ENCODE data around the gene SCN10A. TPM values are rescaled to one million over a fixed set of nuclear protein-coding genes. Genes with fewer than 3 reads are reported as not detected.

The SCN10A gene
- polyA plus RNA-seq, 1 donor, result not detected

- no peaks in the 10 kb centered on the region for H3K36me3 ChIP-seq (ENCODE audit: control insufficient read depth, insufficient read depth, low read length)
- no peaks in the 10 kb centered on the region for H3K27me3 ChIP-seq (ENCODE audit: control insufficient read depth, insufficient read depth, low read length)
- H3K4me3 ChIP-seq (ENCODE audit: low read length), result no peak overlapping the region
- DNase-seq, result no peak
- H3K9me3 ChIP-seq (ENCODE audit: control insufficient read depth, low read depth, low read length), result no peaks in the 10 kb centered on the region
- 100% methylated on average over 1 of the region's 1 CpG for WGBS (ENCODE audit: insufficient coverage, low lambda C conversion rate)
- H3K27ac ChIP-seq (ENCODE audit: low read length), result no peak overlapping the region
- H3K4me1 ChIP-seq (ENCODE audit: control insufficient read depth, insufficient read depth, low read length), result no peaks in the 10 kb centered on the region
Measured at GRCh38 chr3:38792983-38793382, 23.0 kb downstream of the SCN10A start.

GRCh38 chr3:38782148-38782547 is 33.9 kb downstream of the SCN10A start:
- Histone ChIP-seq H3K27me3 (ENCODE audit: control insufficient read depth, insufficient read depth, low read length) (no peaks in the 10 kb centered on the region), H3K27ac (ENCODE audit: low read length) (no peak overlapping the region), H3K9me3 (ENCODE audit: control insufficient read depth, low read depth, low read length) (no peaks in the 10 kb centered on the region), H3K36me3 (ENCODE audit: control insufficient read depth, insufficient read depth, low read length) (no peaks in the 10 kb centered on the region), H3K4me3 (ENCODE audit: low read length) (no peak overlapping the region), H3K4me1 (ENCODE audit: control insufficient read depth, insufficient read depth, low read length) (no peaks in the 10 kb centered on the region)
- 56% methylated on average over 3 of the region's 4 CpGs for WGBS (ENCODE audit: insufficient coverage, low lambda C conversion rate)
- DNase-seq, result no peak

- H3K27ac ChIP-seq (ENCODE audit: low read length), result no peak overlapping the region
- no peak for DNase-seq
- no peaks in the 10 kb centered on the region for H3K36me3 ChIP-seq (ENCODE audit: control insufficient read depth, insufficient read depth, low read length)
- no peaks in the 10 kb centered on the region for H3K4me1 ChIP-seq (ENCODE audit: control insufficient read depth, insufficient read depth, low read length)
- no peak overlapping the region for H3K4me3 ChIP-seq (ENCODE audit: low read length)
- H3K27me3 ChIP-seq (ENCODE audit: control insufficient read depth, insufficient read depth, low read length), result no peaks in the 10 kb centered on the region
- no peaks in the 10 kb centered on the region for H3K9me3 ChIP-seq (ENCODE audit: control insufficient read depth, low read depth, low read length)
Measured at GRCh38 chr3:38773528-38773927, 42.5 kb downstream of the SCN10A start.

- Histone ChIP-seq H3K9me3 (ENCODE audit: control insufficient read depth, low read depth, low read length) (no peaks in the 10 kb centered on the region), H3K36me3 (ENCODE audit: control insufficient read depth, insufficient read depth, low read length) (no peaks in the 10 kb centered on the region), H3K27ac (ENCODE audit: low read length) (no peak overlapping the region), H3K27me3 (ENCODE audit: control insufficient read depth, insufficient read depth, low read length) (no peaks in the 10 kb centered on the region), H3K4me3 (ENCODE audit: low read length) (no peak overlapping the region), H3K4me1 (ENCODE audit: control insufficient read depth, insufficient read depth, low read length) (no peaks in the 10 kb centered on the region)
- no peak for DNase-seq
- WGBS (ENCODE audit: insufficient coverage, low lambda C conversion rate), result no CpG with 5 or more reads among the region's 3 CpGs
Measured at GRCh38 chr3:38763569-38763968, 52.4 kb downstream of the SCN10A start.

GRCh38 chr3:38758557-38758956 is 57.5 kb downstream of the SCN10A start:
- H3K27me3 ChIP-seq (ENCODE audit: control insufficient read depth, insufficient read depth, low read length), result no peaks in the 10 kb centered on the region
- H3K4me1 ChIP-seq (ENCODE audit: control insufficient read depth, insufficient read depth, low read length), result no peaks in the 10 kb centered on the region
- H3K4me3 ChIP-seq (ENCODE audit: low read length), result no peak overlapping the region
- no CpG with 5 or more reads among the region's 3 CpGs for WGBS (ENCODE audit: insufficient coverage, low lambda C conversion rate)
- DNase-seq, result no peak
- H3K36me3 ChIP-seq (ENCODE audit: control insufficient read depth, insufficient read depth, low read length), result no peaks in the 10 kb centered on the region
- no peak overlapping the region for H3K27ac ChIP-seq (ENCODE audit: low read length)
- H3K9me3 ChIP-seq (ENCODE audit: control insufficient read depth, low read depth, low read length), result no peaks in the 10 kb centered on the region

- Histone ChIP-seq H3K4me3 (ENCODE audit: low read length) (no peak overlapping the region), H3K27me3 (ENCODE audit: control insufficient read depth, insufficient read depth, low read length) (no peaks in the 10 kb centered on the region), H3K36me3 (ENCODE audit: control insufficient read depth, insufficient read depth, low read length) (no peaks in the 10 kb centered on the region), H3K4me1 (ENCODE audit: control insufficient read depth, insufficient read depth, low read length) (no peaks in the 10 kb centered on the region), H3K9me3 (ENCODE audit: control insufficient read depth, low read depth, low read length) (no peaks in the 10 kb centered on the region), H3K27ac (ENCODE audit: low read length) (no peak overlapping the region)
- WGBS (ENCODE audit: insufficient coverage, low lambda C conversion rate), result 80% methylated on average over 1 of the region's 4 CpGs
- no peak for DNase-seq
Measured at GRCh38 chr3:38757721-38758120, 58.3 kb downstream of the SCN10A start.

GRCh38 chr3:38756892-38757291 is 59.1 kb downstream of the SCN10A start:
- Histone ChIP-seq H3K27ac (ENCODE audit: low read length) (no peak overlapping the region), H3K9me3 (ENCODE audit: control insufficient read depth, low read depth, low read length) (no peaks in the 10 kb centered on the region), H3K4me1 (ENCODE audit: control insufficient read depth, insufficient read depth, low read length) (no peaks in the 10 kb centered on the region), H3K27me3 (ENCODE audit: control insufficient read depth, insufficient read depth, low read length) (no peaks in the 10 kb centered on the region), H3K4me3 (ENCODE audit: low read length) (no peak overlapping the region), H3K36me3 (ENCODE audit: control insufficient read depth, insufficient read depth, low read length) (no peaks in the 10 kb centered on the region)
- no peak for DNase-seq
- WGBS (ENCODE audit: insufficient coverage, low lambda C conversion rate), result no CpG with 5 or more reads among the region's 5 CpGs

GRCh38 chr3:38755130-38755529 is 60.9 kb downstream of the SCN10A start:
- Histone ChIP-seq H3K36me3 (ENCODE audit: control insufficient read depth, insufficient read depth, low read length) (no peaks in the 10 kb centered on the region), H3K4me3 (ENCODE audit: low read length) (no peak overlapping the region), H3K4me1 (ENCODE audit: control insufficient read depth, insufficient read depth, low read length) (no peaks in the 10 kb centered on the region), H3K9me3 (ENCODE audit: control insufficient read depth, low read depth, low read length) (no peaks in the 10 kb centered on the region), H3K27me3 (ENCODE audit: control insufficient read depth, insufficient read depth, low read length) (no peaks in the 10 kb centered on the region), H3K27ac (ENCODE audit: low read length) (no peak overlapping the region)
- 47% methylated on average over 2 of the region's 5 CpGs for WGBS (ENCODE audit: insufficient coverage, low lambda C conversion rate)
- DNase-seq, result no peak

- Histone ChIP-seq H3K9me3 (ENCODE audit: control insufficient read depth, low read depth, low read length) (no peaks in the 10 kb centered on the region), H3K4me1 (ENCODE audit: control insufficient read depth, insufficient read depth, low read length) (no peaks in the 10 kb centered on the region), H3K27ac (ENCODE audit: low read length) (no peak overlapping the region), H3K27me3 (ENCODE audit: control insufficient read depth, insufficient read depth, low read length) (peaks cover 4% of the 10 kb centered on the region), H3K36me3 (ENCODE audit: control insufficient read depth, insufficient read depth, low read length) (no peaks in the 10 kb centered on the region), H3K4me3 (ENCODE audit: low read length) (no peak overlapping the region)
- no peak for DNase-seq
- WGBS (ENCODE audit: insufficient coverage, low lambda C conversion rate), result no CpG with 5 or more reads among the region's 1 CpG
Measured at GRCh38 chr3:38746641-38747040, 69.4 kb downstream of the SCN10A start.

- no peaks in the 10 kb centered on the region for H3K36me3 ChIP-seq (ENCODE audit: control insufficient read depth, insufficient read depth, low read length)
- DNase-seq, result no peak
- no peak overlapping the region for H3K27ac ChIP-seq (ENCODE audit: low read length)
- no peaks in the 10 kb centered on the region for H3K4me1 ChIP-seq (ENCODE audit: control insufficient read depth, insufficient read depth, low read length)
- H3K4me3 ChIP-seq (ENCODE audit: low read length), result no peak overlapping the region
- H3K9me3 ChIP-seq (ENCODE audit: control insufficient read depth, low read depth, low read length), result no peaks in the 10 kb centered on the region
- peaks cover 4% of the 10 kb centered on the region for H3K27me3 ChIP-seq (ENCODE audit: control insufficient read depth, insufficient read depth, low read length)
- 66% methylated on average over 4 of the region's 7 CpGs for WGBS (ENCODE audit: insufficient coverage, low lambda C conversion rate)
Measured at GRCh38 chr3:38743043-38743442, 73.0 kb downstream of the SCN10A start.

- H3K4me1 ChIP-seq (ENCODE audit: control insufficient read depth, insufficient read depth, low read length), result no peaks in the 10 kb centered on the region
- no peak for DNase-seq
- H3K36me3 ChIP-seq (ENCODE audit: control insufficient read depth, insufficient read depth, low read length), result no peaks in the 10 kb centered on the region
- WGBS (ENCODE audit: insufficient coverage, low lambda C conversion rate), result no CpG with 5 or more reads among the region's 1 CpG
- no peaks in the 10 kb centered on the region for H3K9me3 ChIP-seq (ENCODE audit: control insufficient read depth, low read depth, low read length)
- H3K27me3 ChIP-seq (ENCODE audit: control insufficient read depth, insufficient read depth, low read length), result peaks cover 4% of the 10 kb centered on the region
- H3K4me3 ChIP-seq (ENCODE audit: low read length), result no peak overlapping the region
- no peak overlapping the region for H3K27ac ChIP-seq (ENCODE audit: low read length)
Measured at GRCh38 chr3:38742550-38742949, 73.5 kb downstream of the SCN10A start.
